NCI-H2196 (cell line): ENCODE measurements around the gene CTSW.

Experiments used
- DNase-seq: peaks from one replicate; lab custom pipeline; 2025; ENCODE audit not compliant: unreplicated experiment; lab: John Stamatoyannopoulos, UW

Gene CTSW

GRCh38 chr11:65919573-65920371 is 40.1 kb downstream of the CTSW start:
- peak; percentile 22 for DNase-seq

GRCh38 chr11:65920372-65920802 is 40.8 kb downstream of the CTSW start:
- no peak for DNase-seq

GRCh38 chr11:65921033-65921555 is 41.5 kb downstream of the CTSW start:
- no peak for DNase-seq

GRCh38 chr11:65921876-65922275 is 42.2 kb downstream of the CTSW start:
- DNase-seq: no peak

- no peak for DNase-seq
Measured at GRCh38 chr11:65922565-65922964, 42.9 kb downstream of the CTSW start.

- DNase-seq: no peak
Measured at GRCh38 chr11:65925397-65925796, 45.8 kb downstream of the CTSW start.

GRCh38 chr11:65927904-65928397 is 48.3 kb downstream of the CTSW start:
- no peak for DNase-seq

GRCh38 chr11:65928667-65929066 is 49.0 kb downstream of the CTSW start:
- no peak for DNase-seq

- DNase-seq: no peak
Measured at GRCh38 chr11:65931773-65932557, 52.3 kb downstream of the CTSW start.

GRCh38 chr11:65932558-65932919 is 52.9 kb downstream of the CTSW start:
- no peak for DNase-seq
